CD4-positive, CD25-positive, alpha-beta regulatory T cell (primary cell): Measurements from ENCODE around the gene COL26A1. TPM values are rescaled to one million over a fixed set of nuclear protein-coding genes. Genes with fewer than 3 reads are reported as not detected.
A peak's percentile ranks its signal among the peaks of the same experiment; 100 is the strongest.

Source experiments
- ATAC-seq, 2 donors: fragments of 150-1000 bp; cut with Tn5 transposase; one replicate each; pipeline ENCODE4 v1.10.0; 2021; ENCODE audit warnings: low read depth in 2 of 2, moderate number of reproducible peaks in 2 of 2, moderate library complexity in 1 of 2
- DNase-seq, 3 donors: peaks; one replicate each; pipeline versions ENCODE4 v3.0.0 to v3.0.0-alpha.2; 2012 to 2022; ENCODE audit warnings: mixed read lengths in 1 of 3
- H3K27ac ChIP-seq: one replicate; pipeline ENCODE4 v1.7.0; 2013; ENCODE audit warnings: mild to moderate bottlenecking, low read length; ENCODE audit not compliant: insufficient read depth, poor library complexity, severe bottlenecking
- H3K27me3 ChIP-seq: one replicate; pipeline ENCODE4 v1.7.0; 2013; ENCODE audit warnings: low read length; ENCODE audit not compliant: control insufficient read depth, insufficient read depth
- H3K36me3 ChIP-seq: one replicate; pipeline ENCODE4 v1.7.0; 2013; ENCODE audit warnings: mild to moderate bottlenecking, low read length, moderate library complexity; ENCODE audit not compliant: control insufficient read depth, insufficient read depth
- H3K4me1 ChIP-seq: 2 replicates; pipeline ENCODE4 v1.7.0; 2013; ENCODE audit warnings: mild to moderate bottlenecking, low read length; ENCODE audit not compliant: insufficient read depth, control insufficient read depth, poor library complexity, severe bottlenecking
- H3K4me3 ChIP-seq: one replicate; pipeline ENCODE4 v1.7.0; 2013; ENCODE audit warnings: low read depth, mild to moderate bottlenecking, low read length, moderate library complexity
- H3K9me3 ChIP-seq, 2 experiments: 1 replicate in 1 of 2; 2 replicates in 1 of 2; pipeline ENCODE4 v1.7.0; 2013; ENCODE audit warnings: low read length in 2 of 2, mild to moderate bottlenecking in 1 of 2, moderate library complexity in 1 of 2; ENCODE audit not compliant: control insufficient read depth in 2 of 2
- H3K27ac Mint-ChIP-seq, 3 donors: one replicate each; pipeline ENCODE4 v1.8.0; 2020 to 2022; ENCODE audit warnings: mild to moderate bottlenecking in 3 of 3, mixed read lengths in 3 of 3, moderate library complexity in 2 of 3
- H3K27me3 Mint-ChIP-seq: one replicate; pipeline ENCODE4 v1.8.0; 2022; ENCODE audit warnings: mild to moderate bottlenecking, mixed read lengths
- H3K36me3 Mint-ChIP-seq: one replicate; pipeline ENCODE4 v1.8.0; 2020; ENCODE audit warnings: mixed read lengths
- H3K4me1 Mint-ChIP-seq, 4 donors: one replicate each; pipeline ENCODE4 v1.8.0; 2020 to 2022; ENCODE audit warnings: mixed read lengths in 4 of 4, mild to moderate bottlenecking in 1 of 4
- H3K4me3 Mint-ChIP-seq, 4 donors: one replicate each; pipeline ENCODE4 v1.8.0; 2020 to 2022; ENCODE audit warnings: mild to moderate bottlenecking in 4 of 4, mixed read lengths in 4 of 4, moderate library complexity in 3 of 4
- H3K9me3 Mint-ChIP-seq, 7 donors: one replicate each; pipeline ENCODE4 v1.8.0; 2020 to 2022; ENCODE audit warnings: mixed read lengths in 7 of 7, mild to moderate bottlenecking in 3 of 7, moderate library complexity in 2 of 7
- polyA plus RNA-seq, 4 donors: library from polyadenylated mRNA; unstranded; fragments of 300-500 nt; fragmentation: Illumina TruSeq; gene quantifications; one replicate each; pipeline ENCODE4 v1.2.3, GENCODE V29; 2021
- total RNA-seq: library from RNA; stranded (reverse); gene quantifications from one replicate; pipeline ENCODE4 v1.2.3, GENCODE V29; 2022

Gene COL26A1
- total and polyA plus RNA-seq, 5 donors from 2014 or later: not detected

DNA sequence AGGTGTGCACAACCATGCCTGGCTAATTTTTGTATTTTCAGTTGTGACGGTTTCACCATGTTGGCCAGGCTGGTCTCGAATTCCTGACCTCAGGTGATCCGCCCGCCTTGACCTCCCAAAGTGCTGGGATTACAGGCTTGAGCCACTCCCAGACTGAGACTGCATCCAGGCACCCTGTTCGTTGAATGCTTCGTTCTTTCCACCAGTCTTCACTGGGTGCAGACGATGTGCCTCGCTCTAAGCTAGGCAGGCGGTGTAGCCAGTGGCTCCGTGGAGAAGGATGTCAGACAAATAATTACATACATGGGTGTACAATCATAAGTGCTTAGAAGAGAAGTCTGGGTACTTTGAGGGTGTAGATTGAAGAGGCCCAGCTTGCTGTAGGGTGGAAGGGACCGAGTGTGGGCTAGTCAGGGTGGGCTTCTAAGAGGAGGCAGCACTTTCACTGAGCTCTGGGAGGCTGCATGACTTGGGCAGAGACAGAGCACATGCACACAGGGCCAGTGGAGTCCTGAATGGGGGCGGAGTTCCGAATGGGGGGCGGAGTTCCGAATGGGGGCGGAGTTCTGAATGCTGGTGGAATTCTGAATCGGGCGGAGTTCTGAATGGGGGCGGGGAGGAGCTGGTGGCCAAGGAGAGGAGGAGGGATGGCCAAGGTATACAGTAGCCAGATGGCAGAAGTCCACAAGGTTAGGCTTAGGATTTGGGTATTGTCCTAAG lies 74.3 kb downstream of the COL26A1 start:
- H3K36me3 Mint-ChIP-seq: no peaks in the 10 kb centered on the region
- no peaks in the 10 kb centered on the region for H3K36me3 ChIP-seq
- H3K4me1 Mint-ChIP-seq: peaks cover 0 to 3% (median 0%) of the 10 kb centered on the region in 4 donors
- no peak overlapping the region for H3K27ac ChIP-seq
- H3K27me3 ChIP-seq: no peaks in the 10 kb centered on the region
- H3K4me3 ChIP-seq: no peak overlapping the region
- DNase-seq (no peak), ATAC-seq (no peak)
- H3K27me3 Mint-ChIP-seq: peaks cover 28% of the 10 kb centered on the region
- H3K4me1 ChIP-seq: no peaks in the 10 kb centered on the region
- H3K27ac Mint-ChIP-seq: no peak overlapping the region
- H3K9me3 Mint-ChIP-seq: peaks cover 0 to 2% (median 0%) of the 10 kb centered on the region in 7 donors
- no peaks in the 10 kb centered on the region for H3K9me3 ChIP-seq
- no peak overlapping the region for H3K4me3 Mint-ChIP-seq

DNA sequence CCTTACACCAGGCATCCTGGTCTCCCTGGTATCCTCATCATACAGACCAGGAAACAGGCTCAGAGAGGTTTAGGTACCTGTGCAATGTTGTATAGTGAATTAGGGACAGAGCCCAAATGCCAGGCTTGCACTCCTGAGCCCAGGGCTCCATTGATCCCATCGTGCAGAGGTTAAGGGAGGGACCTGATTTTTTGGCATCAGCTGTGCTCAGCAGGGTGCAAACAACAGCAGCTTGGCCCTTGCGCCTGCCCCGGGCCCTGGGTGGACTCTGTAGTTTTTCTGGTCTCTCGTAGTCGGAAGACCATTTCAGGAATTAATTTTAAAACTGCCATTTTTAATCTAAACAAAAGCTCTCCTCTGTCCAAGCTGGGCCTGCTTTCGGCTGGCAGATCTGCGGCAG lies 79.2 kb downstream of the COL26A1 start:
- no peak for ATAC-seq
- Histone ChIP-seq H3K4me1 (no peaks in the 10 kb centered on the region), H3K27me3 (no peaks in the 10 kb centered on the region), H3K4me3 (no peak overlapping the region), H3K27ac (no peak overlapping the region), H3K9me3 (no peaks in the 10 kb centered on the region), H3K36me3 (no peaks in the 10 kb centered on the region)
- no peaks in the 10 kb centered on the region for H3K36me3 Mint-ChIP-seq
- H3K27me3 Mint-ChIP-seq: peaks cover 26% of the 10 kb centered on the region
- H3K27ac Mint-ChIP-seq: no peak overlapping the region
- H3K4me1 Mint-ChIP-seq: peaks cover 0 to 4% (median 2%) of the 10 kb centered on the region in 4 donors
- H3K9me3 Mint-ChIP-seq: peaks cover 0 to 1% (median 0%) of the 10 kb centered on the region in 7 donors
- H3K4me3 Mint-ChIP-seq: no peak overlapping the region
- no peak for DNase-seq

DNA sequence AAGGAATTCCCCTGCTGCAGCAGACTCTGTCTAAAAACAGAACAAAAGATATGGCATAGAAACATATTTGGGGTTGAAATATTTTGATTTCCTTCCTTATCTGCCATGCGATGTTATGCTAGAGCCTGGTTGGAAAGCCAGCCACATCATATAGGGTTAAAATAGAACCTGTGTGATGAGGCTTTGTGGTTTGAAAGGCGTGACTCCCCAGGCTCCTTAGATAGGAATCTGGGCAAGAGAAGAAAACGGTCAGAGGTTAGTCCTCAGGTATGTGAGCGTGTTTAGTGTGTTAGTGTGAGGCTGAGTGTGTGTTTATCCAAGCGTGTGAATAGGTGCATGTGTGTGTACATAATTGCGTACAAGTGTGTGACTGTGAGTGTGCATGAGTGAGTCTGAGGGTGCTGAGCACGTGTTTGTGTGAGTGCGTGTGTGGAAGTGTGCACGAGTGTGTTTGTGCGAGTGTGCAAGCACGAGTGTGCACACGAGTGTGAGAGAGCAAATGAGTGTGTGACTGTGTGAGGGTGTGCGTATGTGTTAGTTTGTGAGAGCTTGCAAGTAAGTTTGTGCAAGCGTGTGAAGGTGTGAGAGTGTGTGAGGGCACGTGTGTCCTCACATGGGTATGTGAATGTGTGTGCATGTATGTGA lies 79.9 kb downstream of the COL26A1 start:
- no peak overlapping the region for H3K27ac Mint-ChIP-seq

DNA sequence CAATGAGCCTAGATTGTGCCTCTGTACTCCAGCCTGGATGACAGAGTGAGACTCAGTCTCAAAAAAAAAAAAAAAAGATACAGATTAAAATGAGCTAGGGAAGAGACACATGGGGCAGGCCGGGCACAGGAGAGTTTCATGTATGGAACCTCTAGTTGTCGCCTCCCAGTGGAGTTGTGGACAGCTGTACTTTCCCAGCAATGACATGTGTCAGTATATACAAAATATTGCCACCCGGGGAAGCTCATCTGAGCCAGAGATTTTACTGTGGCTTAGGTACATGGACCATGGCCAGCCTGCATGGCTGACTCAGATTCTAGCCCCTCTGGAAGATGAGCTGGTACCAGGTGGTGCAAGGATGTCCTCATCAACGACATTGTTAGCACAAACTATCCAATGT lies 87.4 kb downstream of the COL26A1 start:
- H3K27me3 ChIP-seq: no peaks in the 10 kb centered on the region
- no peak overlapping the region for H3K27ac ChIP-seq
- Mint-ChIP-seq H3K4me3 (no peak overlapping the region), H3K27me3 (peaks cover 11% of the 10 kb centered on the region), H3K9me3 (no peaks in the 10 kb centered on the region), H3K27ac (no peak overlapping the region), H3K4me1 (no peaks in the 10 kb centered on the region), H3K36me3 (no peaks in the 10 kb centered on the region)
- no peak for DNase-seq
- no peak overlapping the region for H3K4me3 ChIP-seq
- no peaks in the 10 kb centered on the region for H3K9me3 ChIP-seq
- no peaks in the 10 kb centered on the region for H3K36me3 ChIP-seq
- ATAC-seq: no peak
- no peaks in the 10 kb centered on the region for H3K4me1 ChIP-seq

More for the DNA sequence above, 79.9 kb downstream of the COL26A1 start:
- Histone ChIP-seq H3K27me3 (no peaks in the 10 kb centered on the region), H3K9me3 (no peaks in the 10 kb centered on the region), H3K36me3 (no peaks in the 10 kb centered on the region), H3K4me3 (no peak overlapping the region), H3K27ac (no peak overlapping the region), H3K4me1 (no peaks in the 10 kb centered on the region)
- no peak overlapping the region for H3K4me3 Mint-ChIP-seq
- DNase-seq (no peak), ATAC-seq (no peak)
- peaks cover 0 to 1% (median 0%) of the 10 kb centered on the region in 7 donors for H3K9me3 Mint-ChIP-seq
- no peaks in the 10 kb centered on the region for H3K36me3 Mint-ChIP-seq
- peaks cover 23% of the 10 kb centered on the region for H3K27me3 Mint-ChIP-seq
- H3K4me1 Mint-ChIP-seq: peaks cover 0 to 4% (median 2%) of the 10 kb centered on the region in 4 donors

DNA sequence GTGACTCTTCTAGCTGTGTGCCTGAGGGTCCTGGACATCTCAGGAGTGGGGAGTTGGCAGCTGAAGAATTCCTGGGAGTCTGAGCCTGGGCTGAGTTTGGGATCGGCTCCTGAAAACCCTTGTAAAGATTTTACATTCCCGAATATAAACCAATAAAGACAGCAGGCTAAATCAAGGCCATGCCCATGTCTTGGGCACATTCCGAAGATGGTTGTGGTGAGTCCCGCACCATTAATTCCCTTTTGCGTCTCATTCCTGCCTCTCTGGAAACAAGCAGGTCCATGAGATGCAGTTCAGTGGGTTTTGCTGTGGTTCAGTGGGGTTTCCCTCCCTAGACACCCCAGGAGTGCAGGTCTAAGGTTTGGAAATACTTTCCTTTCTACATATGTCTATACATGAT lies 90.9 kb downstream of the COL26A1 start:
- no peaks in the 10 kb centered on the region for H3K36me3 Mint-ChIP-seq
- H3K9me3 Mint-ChIP-seq: no peaks in the 10 kb centered on the region
- no peak overlapping the region for H3K27ac Mint-ChIP-seq
- Histone ChIP-seq H3K27me3 (no peaks in the 10 kb centered on the region), H3K27ac (no peak overlapping the region), H3K9me3 (no peaks in the 10 kb centered on the region), H3K4me3 (no peak overlapping the region), H3K36me3 (no peaks in the 10 kb centered on the region), H3K4me1 (no peaks in the 10 kb centered on the region)
- H3K4me3 Mint-ChIP-seq: no peak overlapping the region
- peaks cover 6% of the 10 kb centered on the region for H3K27me3 Mint-ChIP-seq
- ATAC-seq (no peak), DNase-seq (no peak)
- H3K4me1 Mint-ChIP-seq: no peaks in the 10 kb centered on the region

DNA sequence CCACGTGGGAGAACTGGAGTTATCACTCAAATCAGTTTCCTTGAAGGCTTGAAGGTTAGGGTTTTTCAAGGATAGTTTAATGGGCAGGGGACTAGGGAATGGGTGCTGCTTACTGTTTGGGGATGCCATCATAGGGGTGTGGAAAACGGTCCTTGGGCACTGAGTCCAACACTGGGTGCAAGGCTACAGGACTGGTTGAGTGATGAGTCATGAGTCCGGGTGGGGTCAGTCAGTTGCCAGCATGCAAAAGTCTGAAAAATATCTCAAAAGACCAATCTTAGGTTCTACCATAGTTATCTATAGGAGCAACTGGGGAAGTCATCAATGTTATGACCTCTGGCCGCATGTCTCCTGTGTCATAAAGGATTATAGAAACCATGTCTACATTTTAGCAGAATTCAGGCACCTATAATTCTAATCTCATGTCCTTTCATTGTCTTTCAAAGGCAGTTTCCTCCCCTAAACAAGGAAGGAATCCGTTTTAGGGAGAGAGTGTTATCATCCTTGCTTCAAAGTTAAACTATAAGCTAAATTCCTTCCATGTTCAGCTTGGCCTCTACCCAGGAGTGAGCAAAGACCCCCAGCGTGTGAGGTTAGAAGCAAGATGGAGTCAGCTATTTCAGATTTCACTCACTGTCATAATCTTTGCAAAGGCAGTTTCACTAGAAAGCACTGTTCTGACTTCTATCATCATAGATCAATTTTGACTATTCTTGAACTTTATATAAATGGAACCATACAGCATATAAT lies 94.5 kb downstream of the COL26A1 start:
- H3K4me1 ChIP-seq: no peaks in the 10 kb centered on the region
- H3K27me3 ChIP-seq: no peaks in the 10 kb centered on the region
- no peaks in the 10 kb centered on the region for H3K9me3 Mint-ChIP-seq
- no peaks in the 10 kb centered on the region for H3K36me3 Mint-ChIP-seq
- no peak for ATAC-seq
- no peaks in the 10 kb centered on the region for H3K9me3 ChIP-seq
- H3K27me3 Mint-ChIP-seq: peaks cover 4% of the 10 kb centered on the region
- H3K27ac Mint-ChIP-seq: no peak overlapping the region
- H3K36me3 ChIP-seq: no peaks in the 10 kb centered on the region
- no peaks in the 10 kb centered on the region for H3K4me1 Mint-ChIP-seq
- H3K4me3 ChIP-seq: no peak overlapping the region
- DNase-seq: no peak
- H3K27ac ChIP-seq: no peak overlapping the region
- H3K4me3 Mint-ChIP-seq: no peak overlapping the region

DNA sequence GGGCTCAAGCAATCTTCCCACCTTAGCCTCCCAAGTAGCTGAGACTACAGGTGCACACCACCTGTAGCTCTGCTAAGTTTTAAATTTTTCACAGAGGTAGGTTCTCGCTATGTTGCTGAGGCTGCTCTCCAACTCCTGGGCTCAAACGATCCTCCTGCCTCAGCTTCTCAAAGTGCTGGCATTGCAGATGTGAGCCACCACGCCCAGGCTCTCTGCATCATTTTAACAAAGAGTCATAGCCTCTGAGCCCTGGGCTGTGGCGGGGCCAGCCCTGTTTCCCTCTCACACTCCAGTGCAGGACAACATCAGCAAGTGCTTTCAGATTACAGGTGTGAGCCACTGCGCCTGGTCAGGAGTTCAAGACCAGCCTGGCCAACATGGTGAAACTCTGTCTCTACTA lies 102.5 kb downstream of the COL26A1 start:
- Mint-ChIP-seq H3K27me3 (peaks cover 4% of the 10 kb centered on the region), H3K4me3 (peak overlapping the region in 2 of 4 donors; percentile 48 to 55), H3K36me3 (no peaks in the 10 kb centered on the region), H3K4me1 (peaks cover 0 to 14% (median 1%) of the 10 kb centered on the region in 4 donors), H3K9me3 (no peaks in the 10 kb centered on the region), H3K27ac (peak overlapping the region in 2 of 3 donors; percentile 78 to 83)
- Histone ChIP-seq H3K36me3 (no peaks in the 10 kb centered on the region), H3K9me3 (no peaks in the 10 kb centered on the region), H3K4me3 (no peak overlapping the region), H3K27me3 (no peaks in the 10 kb centered on the region), H3K27ac (no peak overlapping the region), H3K4me1 (no peaks in the 10 kb centered on the region)
- DNase-seq: peak in 1 of 3 donors; percentile 17
- ATAC-seq: no peak
